HG03066 (cell line): ENCODE measurements around the gene HNRNPCL1.
"Not testable (repeated sequence)": the region's sequence is repeated elsewhere in the genome, so short reads cannot be mapped to it uniquely, and the experiment has no call there.

Source experiments
- ATAC-seq: cut with Tn5 transposase; IDR thresholded peaks from one replicate; pipeline ENCODE4 v1.9.1; 2021; ENCODE audit warnings: low read depth; ENCODE audit not compliant: unreplicated experiment

HNRNPCL1 gene

DNA sequence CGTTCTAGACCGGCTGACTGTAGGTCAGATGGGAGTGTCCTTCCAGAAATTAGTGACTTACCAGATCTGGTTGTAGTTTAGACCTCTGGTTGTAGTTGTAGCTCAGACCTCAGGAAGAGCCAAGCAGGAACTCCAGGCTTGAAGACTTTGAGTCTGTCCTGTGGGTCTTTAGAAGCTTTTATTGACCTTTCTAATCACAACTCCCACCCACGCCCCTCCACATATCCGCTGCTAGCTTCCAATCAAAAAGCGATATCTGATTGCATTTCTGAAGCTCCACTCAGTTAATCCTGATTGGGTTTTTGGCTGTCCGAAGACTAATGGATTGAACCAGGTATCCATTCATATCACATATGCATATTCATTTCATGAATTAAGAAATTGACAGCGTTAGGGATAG, at the start of gene HNRNPCL1:
Gene HNRNPCL1 (minus strand): TSS at position 101 of the 400 bp plus-strand sequence. CDS start 431 bp downstream, outside the sequence.
- ATAC-seq: not testable (repeated sequence)

DNA sequence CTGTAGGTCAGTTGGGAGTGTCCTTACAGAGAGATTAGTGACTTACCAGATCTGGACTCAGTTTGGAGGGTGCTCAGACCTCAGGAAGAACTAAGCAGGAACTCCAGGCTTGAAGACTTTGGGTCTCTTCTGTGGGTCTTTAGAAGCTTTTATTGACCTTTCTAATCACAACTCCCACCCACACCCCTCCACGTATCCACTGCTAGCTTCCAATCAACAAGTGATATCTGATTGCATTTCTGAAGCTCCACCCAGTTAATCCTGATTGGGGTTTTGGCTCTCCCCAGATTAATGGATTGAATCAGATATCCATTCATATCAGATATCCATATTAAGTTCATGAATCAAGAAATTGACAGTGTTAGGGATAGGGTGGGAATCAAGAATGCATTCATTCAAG, 49.6 kb upstream of the HNRNPCL1 start, which contains the start of gene PRAMEF10:
Gene PRAMEF10 (minus strand): TSS at position 101 of the 400 bp plus-strand sequence. CDS start 2,423 bp downstream, outside the sequence.
- not testable (repeated sequence) for ATAC-seq

GRCh38 chr1:12886101-12886500, 37.6 kb upstream of the HNRNPCL1 start, which contains the start of gene PRAMEF4:
Gene PRAMEF4 (minus strand): TSS chr1:12886201. CDS start chr1:12883394, 2,807 bp downstream.
- ATAC-seq: not testable (repeated sequence)

DNA sequence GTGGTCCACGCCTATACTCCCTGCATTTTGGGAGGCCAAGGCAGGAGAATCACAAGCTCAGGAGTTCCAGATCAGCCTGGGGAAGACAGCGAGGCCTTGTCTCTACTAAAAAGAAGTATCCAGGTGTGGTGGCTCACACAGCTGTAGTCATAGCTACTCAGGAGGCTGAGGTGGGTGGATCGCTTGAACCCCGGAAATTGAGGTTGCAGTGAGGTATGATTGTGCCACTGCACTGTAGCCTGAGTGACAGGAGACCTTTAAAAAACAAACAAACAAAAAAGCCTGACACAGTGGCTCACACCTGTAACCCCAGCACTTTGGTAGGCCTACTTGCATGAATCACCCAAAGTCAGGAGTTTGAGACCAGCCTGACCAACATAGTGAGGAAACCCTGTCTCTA, 29.9 kb upstream of the HNRNPCL1 start:
- ATAC-seq: not testable (repeated sequence)

- not testable (repeated sequence) for ATAC-seq
Observed at GRCh38 chr1:12863131-12863880, 14.8 kb upstream of the HNRNPCL1 start.

GRCh38 chr1:12856786-12857185, 8.3 kb upstream of the HNRNPCL1 start, which contains the start of gene PRAMEF2:
Gene PRAMEF2 (plus strand): TSS chr1:12857086. CDS start chr1:12859010, 1,924 bp downstream.
- not testable (repeated sequence) for ATAC-seq

DNA sequence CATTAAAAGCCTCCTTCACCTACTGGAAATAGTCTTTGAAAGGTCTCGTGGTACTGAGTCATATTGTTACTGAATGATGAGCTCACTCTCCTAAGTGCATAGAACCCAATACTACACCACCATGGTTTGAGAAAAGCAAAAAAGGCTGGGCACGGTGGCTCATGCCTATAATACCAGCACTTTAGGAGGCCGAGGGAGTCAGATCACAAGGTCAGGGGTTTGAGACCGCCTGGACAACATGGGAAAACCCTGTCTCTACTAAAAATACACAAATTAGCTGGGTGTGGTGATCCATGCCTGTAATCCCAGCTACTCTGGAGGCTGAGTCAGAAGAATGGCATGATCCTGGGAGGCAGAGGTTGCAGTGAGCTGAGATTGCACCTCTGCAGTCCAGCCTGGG, 3.3 kb upstream of the HNRNPCL1 start:
- ATAC-seq: no peak

- ATAC-seq: not testable (repeated sequence)
Observed at GRCh38 chr1:12833251-12833650, 15.3 kb downstream of the HNRNPCL1 start.

- ATAC-seq: not testable (repeated sequence)
Observed at GRCh38 chr1:12831310-12831709, 17.2 kb downstream of the HNRNPCL1 start, which contains the start of gene PRAMEF11. Gene PRAMEF11 (minus strand): TSS chr1:12831410. CDS start chr1:12828789, 2,621 bp downstream.

- not testable (repeated sequence) for ATAC-seq
Observed at GRCh38 chr1:12819061-12819460, 29.5 kb downstream of the HNRNPCL1 start.

- no peak for ATAC-seq
Observed at GRCh38 chr1:12811409-12811784, 37.1 kb downstream of the HNRNPCL1 start.

GRCh38 chr1:12810691-12811408, 37.7 kb downstream of the HNRNPCL1 start:
- ATAC-seq: no peak

GRCh38 chr1:12809933-12810332, 38.6 kb downstream of the HNRNPCL1 start:
- no peak for ATAC-seq

GRCh38 chr1:12799730-12800129, 48.8 kb downstream of the HNRNPCL1 start:
- no peak for ATAC-seq

DNA sequence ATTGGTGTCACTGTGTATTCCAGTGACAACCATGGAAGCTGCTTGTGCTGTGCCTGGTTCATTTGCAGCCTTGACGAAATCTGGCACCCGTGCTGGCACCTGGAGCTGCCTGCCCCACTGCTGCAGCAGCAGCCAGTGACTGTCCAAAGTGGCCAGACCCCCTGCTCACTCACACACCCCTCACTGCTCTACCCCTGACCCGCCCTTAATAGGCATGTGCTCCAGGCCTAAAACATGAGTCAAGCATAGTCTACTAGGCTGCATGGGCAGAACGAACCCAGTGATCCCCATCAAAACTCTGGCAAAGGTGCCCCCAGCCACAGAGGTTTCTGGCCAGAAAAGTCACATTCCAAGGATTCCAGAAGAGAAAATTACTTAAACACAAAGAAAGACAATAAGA, 49.6 kb downstream of the HNRNPCL1 start:
- no peak for ATAC-seq
